Lower lobe of right lung (tissue), 2 donors: ENCODE measurements around the gene NAALADL2. TPM values are rescaled to one million over a fixed set of nuclear protein-coding genes. Genes with fewer than 3 reads are reported as not detected.

Experiments
- ATAC-seq, 2 donors: fragments of 200-7000 bp; cut with Tn5 transposase; one replicate each; pipeline ENCODE4 v1.9.1; 2020 to 2022; ENCODE audit warnings: mild to moderate bottlenecking in 2 of 2, moderate library complexity in 2 of 2
- DNase-seq: peaks from one replicate; pipeline ENCODE4 v3.0.0-alpha.2; 2020
- H3K27ac ChIP-seq: fragments of 200-600 bp; one replicate; pipeline ENCODE4 v1.8.0; 2022
- H3K27me3 ChIP-seq: fragments of 200-600 bp; one replicate; pipeline ENCODE4 v1.8.0; 2022; ENCODE audit warnings: low read depth
- H3K36me3 ChIP-seq: fragments of 200-600 bp; one replicate; pipeline ENCODE4 v1.8.0; 2022; ENCODE audit warnings: mild to moderate bottlenecking
- H3K4me1 ChIP-seq: fragments of 200-600 bp; one replicate; pipeline ENCODE4 v1.8.0; 2022
- H3K4me3 ChIP-seq: fragments of 200-600 bp; one replicate; pipeline ENCODE4 v1.8.0; 2022; ENCODE audit warnings: mild to moderate bottlenecking
- H3K9me3 ChIP-seq: fragments of 200-600 bp; one replicate; pipeline ENCODE4 v1.8.0; 2022
- CTCF ChIP-seq: fragments of 200-600 bp; IDR thresholded peaks from one replicate; pipeline ENCODE4 v1.8.0; 2022; ENCODE audit warnings: antibody characterized with exemption, mild to moderate bottlenecking
- intact Hi-C: fragments of 100-400 bp; cut with DNase I; formaldehyde crosslinking; loops from one replicate; pipeline ENCODE4 v1.11.0; 2022
- total RNA-seq: library from RNA; stranded (reverse); fragmentation: NEBNext Ultra II Directional; extraction: Animal tissue kit (Norgen Biotek cat#: 25700); gene quantifications from one replicate; pipeline ENCODE4 v1.2.1, GENCODE V29; 2021
- donor health status: DM: no; HTN: yes; CAD: no; lungs with severe emphysema.

Gene NAALADL2
- total RNA-seq, 1 donor from 2014 or later, result 9.8 TPM

GRCh38 chr3:175093748-175094147, 234.6 kb downstream of the NAALADL2 start:
- no peak overlapping the region for H3K4me3 ChIP-seq
- no peaks in the 10 kb centered on the region for H3K27me3 ChIP-seq
- DNase-seq, result no peak
- no peaks in the 10 kb centered on the region for H3K36me3 ChIP-seq
- intact Hi-C loops, result no loop called here
- H3K4me1 ChIP-seq, result no peaks in the 10 kb centered on the region
- no peak for ATAC-seq
- no peaks in the 10 kb centered on the region for H3K9me3 ChIP-seq
- H3K27ac ChIP-seq, result no peak overlapping the region
- no peak for TF ChIP-seq CTCF

GRCh38 chr3:175094344-175094743, 235.2 kb downstream of the NAALADL2 start:
- no peak for TF ChIP-seq CTCF
- no peak overlapping the region for H3K27ac ChIP-seq
- H3K9me3 ChIP-seq, result no peaks in the 10 kb centered on the region
- H3K36me3 ChIP-seq, result no peaks in the 10 kb centered on the region
- intact Hi-C loops, result no loop called here
- DNase-seq, result no peak
- H3K4me1 ChIP-seq, result no peaks in the 10 kb centered on the region
- no peak overlapping the region for H3K4me3 ChIP-seq
- ATAC-seq, result no peak
- H3K27me3 ChIP-seq, result no peaks in the 10 kb centered on the region

GRCh38 chr3:175098644-175099043, 239.5 kb downstream of the NAALADL2 start:
- H3K27ac ChIP-seq, result no peak overlapping the region
- TF ChIP-seq CTCF, result no peak
- H3K4me1 ChIP-seq, result no peaks in the 10 kb centered on the region
- H3K9me3 ChIP-seq, result no peaks in the 10 kb centered on the region
- H3K4me3 ChIP-seq, result no peak overlapping the region
- ATAC-seq (no peak), DNase-seq (no peak)
- no peaks in the 10 kb centered on the region for H3K36me3 ChIP-seq
- intact Hi-C loops, result no loop called here
- H3K27me3 ChIP-seq, result no peaks in the 10 kb centered on the region

- H3K4me1 ChIP-seq, result no peaks in the 10 kb centered on the region
- no peaks in the 10 kb centered on the region for H3K9me3 ChIP-seq
- DNase-seq, result no peak
- TF ChIP-seq CTCF, result no peak
- no peak overlapping the region for H3K27ac ChIP-seq
- no peak overlapping the region for H3K4me3 ChIP-seq
- H3K36me3 ChIP-seq, result no peaks in the 10 kb centered on the region
- intact Hi-C loops, result no loop called here
- no peak for ATAC-seq
- H3K27me3 ChIP-seq, result no peaks in the 10 kb centered on the region
Measured at GRCh38 chr3:175102161-175102560, 243.0 kb downstream of the NAALADL2 start.

- H3K27me3 ChIP-seq, result no peaks in the 10 kb centered on the region
- no peak for DNase-seq
- no peaks in the 10 kb centered on the region for H3K4me1 ChIP-seq
- no peak for ATAC-seq
- H3K27ac ChIP-seq, result no peak overlapping the region
- intact Hi-C loops, result no loop called here
- no peak overlapping the region for H3K4me3 ChIP-seq
- no peaks in the 10 kb centered on the region for H3K9me3 ChIP-seq
- H3K36me3 ChIP-seq, result no peaks in the 10 kb centered on the region
- TF ChIP-seq CTCF, result no peak
Measured at GRCh38 chr3:175103298-175103697, 244.2 kb downstream of the NAALADL2 start.

- Histone ChIP-seq H3K4me3 (no peak overlapping the region), H3K27ac (no peak overlapping the region), H3K4me1 (no peaks in the 10 kb centered on the region), H3K36me3 (no peaks in the 10 kb centered on the region), H3K9me3 (no peaks in the 10 kb centered on the region), H3K27me3 (no peaks in the 10 kb centered on the region)
- intact Hi-C loops, result no loop called here
- no peak for DNase-seq
- ATAC-seq, result no peak
- TF ChIP-seq CTCF, result no peak
Measured at GRCh38 chr3:175105066-175105465, 245.9 kb downstream of the NAALADL2 start.
